Esophagus squamous epithelium (tissue), 5 donors: Measurements from ENCODE around the gene BEX3. TPM values are rescaled to one million over a fixed set of nuclear protein-coding genes. Genes with fewer than 3 reads are reported as not detected.

Experiments
- DNase-seq: peaks from one replicate; lab custom pipeline; 2025; lab: John Stamatoyannopoulos, UW
- H3K27ac ChIP-seq, 4 donors: fragments of 200-600 bp; sonication (generic); one replicate each; pipeline ENCODE4 v1.5.1; 2016 to 2019; ENCODE audit warnings: mild to moderate bottlenecking in 1 of 4
- H3K27me3 ChIP-seq, 4 donors: fragments of 200-600 bp; sonication (generic); 1 replicate in 3 of 4; 2 replicates in 1 of 4; pipeline versions ENCODE4 v1.5.1 to v1.6.0; 2017 to 2021; ENCODE audit warnings: antibody characterized with exemption in 1 of 4
- H3K36me3 ChIP-seq, 3 donors: fragments of 200-600 bp; sonication (generic); one replicate each; pipeline ENCODE4 v1.5.1; 2016 to 2019
- H3K4me1 ChIP-seq, 3 donors: fragments of 200-600 bp; sonication (generic); one replicate each; pipeline ENCODE4 v1.5.1; 2017 to 2019
- H3K4me3 ChIP-seq, 4 donors: fragments of 200-600 bp; sonication (generic); 1 replicate in 3 of 4; 2 replicates in 1 of 4; pipeline ENCODE4 v1.5.1; 2016 to 2019; ENCODE audit warnings: mild to moderate bottlenecking in 2 of 4, moderate library complexity in 1 of 4
- H3K9me3 ChIP-seq, 3 donors: fragments of 200-600 bp; sonication (generic); one replicate each; pipeline ENCODE4 v1.5.1; 2016 to 2019
- CTCF ChIP-seq, 6 experiments: fragments of 450-650 bp in 4 of 6; fragments of 200-600 bp in 2 of 6; sonication (generic) in 2 of 6; IDR thresholded peaks; one replicate each; pipeline ENCODE4 v1.5.1; 2016 to 2019; ENCODE audit warnings: antibody characterized with exemption in 6 of 6, mild to moderate bottlenecking in 4 of 6, moderate library complexity in 4 of 6
- POLR2A ChIP-seq, 4 donors: fragments of 450-650 bp; IDR thresholded peaks; one replicate each; pipeline ENCODE4 v1.6.1; 2017; ENCODE audit warnings: antibody characterized with exemption in 4 of 4, mild to moderate bottlenecking in 4 of 4, moderate library complexity in 3 of 4
- WGBS, 2 donors: methylation state at CpG; one replicate each; pipeline ENCODE4 v1.1.5; 2018; 5-methylcytosine and 5-hydroxymethylcytosine counted together
- intact Hi-C: fragments of 100-400 bp; cut with DNase I; formaldehyde crosslinking; loops from one replicate; pipeline ENCODE4 v1.15.0; 2022
- total RNA-seq, 4 donors: library from RNA; depleted of rRNA; stranded (reverse); fragments of >200 nt; gene quantifications; one replicate each; pipeline ENCODE4 v1.1.0, GENCODE V29; 2016
- donor health status: DM: yes; HTN: yes; CAD: no.

BEX3 gene
- total RNA-seq, 4 donors from 2014 or later: 32.7 to 104 (median 44.7) TPM

- H3K27ac ChIP-seq: no peak overlapping the region
- H3K4me3 ChIP-seq: no peak overlapping the region
- no peak for DNase-seq
- TF ChIP-seq POLR2A (IDR thresholded peaks at IDR 0.05): no peak
- TF ChIP-seq CTCF (IDR thresholded peaks at IDR 0.05): no peak
- H3K27me3 ChIP-seq: no peaks in the 10 kb centered on the region
- 55 to 67% methylated on average over 1 to 4 of the region's 8 CpGs for WGBS, 2 donors
- no peaks in the 10 kb centered on the region for H3K9me3 ChIP-seq
- H3K4me1 ChIP-seq: no peaks in the 10 kb centered on the region
- intact Hi-C loops: no loop called here
- no peaks in the 10 kb centered on the region for H3K36me3 ChIP-seq
Observed at GRCh38 chrX:103413705-103414387, 37.5 kb downstream of the BEX3 start.

- TF ChIP-seq CTCF (IDR thresholded peaks at IDR 0.05) (no peak), POLR2A (IDR thresholded peaks at IDR 0.05) (no peak)
- H3K4me1 ChIP-seq: no peaks in the 10 kb centered on the region
- 62 to 86% methylated on average over 1 to 2 of the region's 7 CpGs for WGBS, 2 donors
- H3K27ac ChIP-seq: no peak overlapping the region
- no peaks in the 10 kb centered on the region for H3K9me3 ChIP-seq
- intact Hi-C loops: no loop called here
- no peak overlapping the region for H3K4me3 ChIP-seq
- DNase-seq: no peak
- no peaks in the 10 kb centered on the region for H3K27me3 ChIP-seq
- H3K36me3 ChIP-seq: no peaks in the 10 kb centered on the region
Observed at GRCh38 chrX:103414561-103414960, 38.2 kb downstream of the BEX3 start.

- Histone ChIP-seq H3K4me1 (no peaks in the 10 kb centered on the region), H3K36me3 (no peaks in the 10 kb centered on the region), H3K9me3 (no peaks in the 10 kb centered on the region), H3K4me3 (no peak overlapping the region), H3K27ac (no peak overlapping the region), H3K27me3 (no peaks in the 10 kb centered on the region)
- 82 to 83% methylated on average over 6 of the region's 6 CpGs for WGBS, 2 donors
- intact Hi-C loops: no loop called here
- TF ChIP-seq CTCF (IDR thresholded peaks at IDR 0.05) (no peak), POLR2A (IDR thresholded peaks at IDR 0.05) (no peak)
- no peak for DNase-seq
Observed at GRCh38 chrX:103415068-103415467, 38.7 kb downstream of the BEX3 start.

- Histone ChIP-seq H3K4me3 (no peak overlapping the region), H3K4me1 (no peaks in the 10 kb centered on the region), H3K36me3 (no peaks in the 10 kb centered on the region), H3K27me3 (no peaks in the 10 kb centered on the region), H3K27ac (no peak overlapping the region), H3K9me3 (no peaks in the 10 kb centered on the region)
- DNase-seq: no peak
- intact Hi-C loops: no loop called here
- no peak for TF ChIP-seq CTCF (IDR thresholded peaks at IDR 0.05)
- no peak for TF ChIP-seq POLR2A (IDR thresholded peaks at IDR 0.05)
Observed at GRCh38 chrX:103415528-103415927, 39.2 kb downstream of the BEX3 start.

GRCh38 chrX:103417370-103417769 lies 41.0 kb downstream of the BEX3 start:
- 64 to 83% methylated on average over 1 of the region's 1 CpG for WGBS, 2 donors
- Histone ChIP-seq H3K36me3 (no peaks in the 10 kb centered on the region), H3K4me1 (no peaks in the 10 kb centered on the region), H3K27me3 (no peaks in the 10 kb centered on the region), H3K27ac (no peak overlapping the region), H3K9me3 (no peaks in the 10 kb centered on the region), H3K4me3 (no peak overlapping the region)
- DNase-seq: no peak
- TF ChIP-seq POLR2A (IDR thresholded peaks at IDR 0.05): no peak
- TF ChIP-seq CTCF (IDR thresholded peaks at IDR 0.05): no peak
- intact Hi-C loops: no loop called here
